Esophagus squamous epithelium (tissue), 5 donors: ENCODE data around the gene ST7. TPM values are rescaled to one million over a fixed set of nuclear protein-coding genes. Genes with fewer than 3 reads are reported as not detected.

ENCODE experiments used
- DNase-seq: peaks from one replicate; lab custom pipeline; 2025; lab: John Stamatoyannopoulos, UW
- H3K27ac ChIP-seq, 4 donors: fragments of 200-600 bp; sonication (generic); one replicate each; pipeline ENCODE4 v1.5.1; 2016 to 2019; ENCODE audit warnings: mild to moderate bottlenecking in 1 of 4
- H3K27me3 ChIP-seq, 4 donors: fragments of 200-600 bp; sonication (generic); 1 replicate in 3 of 4; 2 replicates in 1 of 4; pipeline versions ENCODE4 v1.5.1 to v1.6.0; 2017 to 2021; ENCODE audit warnings: antibody characterized with exemption in 1 of 4
- H3K36me3 ChIP-seq, 3 donors: fragments of 200-600 bp; sonication (generic); one replicate each; pipeline ENCODE4 v1.5.1; 2016 to 2019
- H3K4me1 ChIP-seq, 3 donors: fragments of 200-600 bp; sonication (generic); one replicate each; pipeline ENCODE4 v1.5.1; 2017 to 2019
- H3K4me3 ChIP-seq, 4 donors: fragments of 200-600 bp; sonication (generic); 1 replicate in 3 of 4; 2 replicates in 1 of 4; pipeline ENCODE4 v1.5.1; 2016 to 2019; ENCODE audit warnings: mild to moderate bottlenecking in 2 of 4, moderate library complexity in 1 of 4
- H3K9me3 ChIP-seq, 3 donors: fragments of 200-600 bp; sonication (generic); one replicate each; pipeline ENCODE4 v1.5.1; 2016 to 2019
- CTCF ChIP-seq, 6 experiments: fragments of 450-650 bp in 4 of 6; fragments of 200-600 bp in 2 of 6; sonication (generic) in 2 of 6; IDR thresholded peaks; one replicate each; pipeline ENCODE4 v1.5.1; 2016 to 2019; ENCODE audit warnings: antibody characterized with exemption in 6 of 6, mild to moderate bottlenecking in 4 of 6, moderate library complexity in 4 of 6
- POLR2A ChIP-seq, 4 donors: fragments of 450-650 bp; IDR thresholded peaks; one replicate each; pipeline ENCODE4 v1.6.1; 2017; ENCODE audit warnings: antibody characterized with exemption in 4 of 4, mild to moderate bottlenecking in 4 of 4, moderate library complexity in 3 of 4
- WGBS, 2 donors: methylation state at CpG; one replicate each; pipeline ENCODE4 v1.1.5; 2018; 5-methylcytosine and 5-hydroxymethylcytosine counted together
- intact Hi-C: fragments of 100-400 bp; cut with DNase I; formaldehyde crosslinking; loops from one replicate; pipeline ENCODE4 v1.15.0; 2022
- total RNA-seq, 4 donors: library from RNA; depleted of rRNA; stranded (reverse); fragments of >200 nt; gene quantifications; one replicate each; pipeline ENCODE4 v1.1.0, GENCODE V29; 2016
- donor health status: DM: yes; HTN: yes; CAD: no.

The ST7 gene
- total RNA-seq, 4 donors from 2014 or later: 12.9 to 18.0 (median 15.3) TPM

- no peak for TF ChIP-seq POLR2A (IDR thresholded peaks at IDR 0.05)
- TF ChIP-seq CTCF (IDR thresholded peaks at IDR 0.05): no peak
- Histone ChIP-seq H3K27me3 (no peaks in the 10 kb centered on the region), H3K9me3 (no peaks in the 10 kb centered on the region), H3K27ac (no peak overlapping the region), H3K36me3 (no peaks in the 10 kb centered on the region), H3K4me3 (no peak overlapping the region), H3K4me1 (peaks cover 0 to 8% (median 3%) of the 10 kb centered on the region in 3 donors)
- 92 to 96% methylated on average over 2 of the region's 2 CpGs for WGBS, 2 donors
- intact Hi-C loops: no loop called here
- DNase-seq: no peak
Observed at GRCh38 chr7:117008886-117009531, 55.7 kb downstream of the ST7 start.

DNA sequence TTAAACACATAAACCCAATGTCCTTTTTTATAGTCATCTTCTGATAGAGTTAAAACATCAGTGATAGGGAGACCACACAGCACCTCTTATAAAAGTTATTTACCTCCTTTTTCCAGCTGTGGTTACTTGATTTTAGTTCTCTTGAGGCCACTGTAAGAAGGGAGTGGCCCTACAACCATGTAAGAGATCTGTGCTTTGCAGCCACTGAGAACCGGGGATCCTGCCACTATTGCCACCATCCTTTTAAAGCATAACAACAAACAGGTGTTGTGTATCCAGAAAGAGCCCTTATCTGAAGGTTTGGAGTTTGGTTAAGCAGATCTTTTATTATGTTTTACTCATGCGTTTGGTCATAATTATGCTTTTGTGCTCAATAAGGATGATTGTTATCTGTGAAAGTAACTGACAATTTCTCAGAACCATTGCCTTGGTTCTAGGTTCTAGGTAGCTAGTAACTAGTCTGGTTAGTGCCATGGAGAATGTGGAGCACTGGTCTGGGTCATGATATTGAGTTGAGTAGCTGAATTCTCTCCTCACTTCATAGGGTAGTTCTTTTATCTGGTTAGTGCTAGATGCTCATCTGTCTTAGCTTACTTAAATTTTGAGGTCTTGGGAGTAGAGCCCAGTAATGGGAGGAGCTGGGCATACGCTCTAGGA is 56.5 kb downstream of the ST7 start:
- intact Hi-C loops: no loop called here
- Histone ChIP-seq H3K36me3 (no peaks in the 10 kb centered on the region), H3K9me3 (no peaks in the 10 kb centered on the region), H3K4me1 (peaks cover 3 to 13% (median 3%) of the 10 kb centered on the region in 3 donors), H3K27ac (no peak overlapping the region), H3K4me3 (no peak overlapping the region), H3K27me3 (no peaks in the 10 kb centered on the region)
- TF ChIP-seq CTCF (IDR thresholded peaks at IDR 0.05) (no peak), POLR2A (IDR thresholded peaks at IDR 0.05) (no peak)
- 71 to 94% methylated on average over 2 to 3 of the region's 3 CpGs for WGBS, 2 donors
- no peak for DNase-seq

DNA sequence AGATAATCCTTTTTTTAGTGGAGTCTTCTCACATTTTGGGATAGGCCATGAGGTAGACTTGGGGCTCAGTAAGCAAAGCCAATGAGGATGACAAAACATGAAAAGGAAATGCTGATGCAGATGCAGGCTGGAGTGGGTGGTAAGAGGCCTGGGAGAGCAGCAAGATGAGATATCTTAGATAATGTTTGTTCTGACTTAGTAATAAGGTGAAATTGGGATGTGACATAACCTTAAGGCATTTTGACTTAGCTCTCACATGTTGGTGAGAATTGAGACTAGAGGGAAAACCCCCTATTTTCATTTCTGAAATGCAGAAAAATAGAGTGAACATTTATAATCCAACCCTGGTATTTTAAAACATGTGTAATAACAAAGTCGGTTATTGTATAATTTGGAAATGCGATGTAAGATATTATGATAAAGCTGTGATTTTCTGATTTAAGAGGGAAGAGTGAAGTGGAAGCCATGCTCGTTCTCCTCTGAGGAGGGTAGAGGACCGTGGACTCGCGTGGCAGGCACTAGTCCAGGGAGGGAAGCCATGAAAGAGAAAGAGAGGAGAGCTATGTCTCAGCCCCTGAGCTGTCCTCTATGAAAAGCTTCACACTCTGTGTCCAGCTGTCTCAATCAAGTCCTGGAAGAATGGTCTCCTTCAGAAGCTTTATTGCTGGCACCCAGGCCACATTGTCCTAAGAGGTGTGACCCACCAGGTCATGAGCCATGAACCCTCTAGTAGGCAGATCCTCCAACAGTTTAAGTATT is 57.3 kb downstream of the ST7 start:
- intact Hi-C loops: no loop called here
- H3K4me3 ChIP-seq: no peak overlapping the region
- H3K36me3 ChIP-seq: no peaks in the 10 kb centered on the region
- 63 to 84% methylated on average over 6 of the region's 6 CpGs for WGBS, 2 donors
- no peak for DNase-seq
- TF ChIP-seq POLR2A (IDR thresholded peaks at IDR 0.05): no peak
- TF ChIP-seq CTCF (IDR thresholded peaks at IDR 0.05): no peak
- H3K4me1 ChIP-seq: peaks cover 3 to 21% (median 4%) of the 10 kb centered on the region in 3 donors
- H3K9me3 ChIP-seq: no peaks in the 10 kb centered on the region
- H3K27ac ChIP-seq: no peak overlapping the region
- H3K27me3 ChIP-seq: no peaks in the 10 kb centered on the region

DNA sequence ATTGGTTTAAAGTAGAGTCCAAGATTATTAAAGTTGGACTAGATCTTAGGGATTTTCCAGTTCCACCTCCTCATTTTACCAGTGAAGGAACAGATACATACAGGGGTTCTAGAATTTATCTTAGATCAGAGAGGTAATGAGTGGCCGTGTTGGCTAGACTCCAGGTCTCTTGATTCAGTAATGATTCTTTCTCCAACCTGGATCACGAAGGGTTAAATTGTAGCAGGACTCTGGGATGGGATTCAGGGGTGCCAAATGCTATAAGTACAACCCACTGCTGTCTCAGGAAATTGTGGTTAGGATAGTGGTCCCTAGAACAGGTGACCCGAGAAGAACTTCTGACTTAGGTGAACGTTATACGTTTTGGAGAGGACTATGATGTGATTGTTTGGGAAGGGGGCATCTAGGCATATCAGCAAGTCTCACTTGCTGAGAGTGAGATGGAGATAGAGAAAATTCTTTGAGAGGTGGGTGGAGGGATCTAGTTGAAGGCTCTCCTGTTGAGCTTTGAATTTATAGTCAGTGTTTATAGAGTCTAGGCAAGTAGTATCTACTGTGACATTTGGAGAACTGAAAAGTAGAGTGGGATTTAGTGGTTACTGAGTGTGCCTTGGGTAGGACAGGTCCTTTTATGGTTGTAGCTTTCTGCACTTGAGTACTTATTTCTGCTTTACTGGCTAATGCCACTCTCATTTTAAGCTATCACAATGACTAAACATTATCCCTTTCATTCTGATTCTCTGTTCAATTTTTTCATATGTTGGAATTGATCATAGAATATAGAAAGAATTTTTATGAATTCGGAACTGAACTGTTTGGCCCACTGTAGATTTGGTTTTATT is 58.3 kb downstream of the ST7 start:
- no peak for TF ChIP-seq CTCF (IDR thresholded peaks at IDR 0.05)
- no peak for TF ChIP-seq POLR2A (IDR thresholded peaks at IDR 0.05)

More for the DNA sequence above, 58.3 kb downstream of the ST7 start:
- no peak overlapping the region for H3K4me3 ChIP-seq
- no peak for DNase-seq
- no peak overlapping the region for H3K27ac ChIP-seq
- intact Hi-C loops: no loop called here
- peaks cover 3 to 21% (median 4%) of the 10 kb centered on the region in 3 donors for H3K4me1 ChIP-seq
- H3K27me3 ChIP-seq: no peaks in the 10 kb centered on the region
- WGBS, 2 donors: 69 to 70% methylated on average over 5 to 6 of the region's 6 CpGs
- no peaks in the 10 kb centered on the region for H3K36me3 ChIP-seq
- H3K9me3 ChIP-seq: no peaks in the 10 kb centered on the region
